Right lobe of liver (tissue), 6 donors: ENCODE data around the gene CPEB4. TPM values are rescaled to one million over a fixed set of nuclear protein-coding genes. Genes with fewer than 3 reads are reported as not detected.
A peak's percentile ranks its signal among the peaks of the same experiment; 100 is the strongest.

ENCODE experiments used
- ATAC-seq, 4 donors: fragments of 200-7000 bp; cut with Tn5 transposase; one replicate each; pipeline ENCODE4 v1.9.1; 2020; ENCODE audit warnings: mild to moderate bottlenecking in 4 of 4, moderate library complexity in 4 of 4
- DNase-seq, 3 donors: peaks; one replicate each; pipeline ENCODE4 v3.0.0-alpha.2; 2020
- H3K27ac ChIP-seq, 3 donors: fragments of 200-600 bp; one replicate each; pipeline ENCODE4 v1.8.0; 2022
- H3K27me3 ChIP-seq, 2 donors: fragments of 200-600 bp; one replicate each; pipeline ENCODE4 v1.8.0; 2022
- H3K36me3 ChIP-seq, 4 donors: fragments of 200-600 bp; sonication (generic) in 1 of 4; one replicate each; pipeline versions ENCODE4 v1.5.1 to v1.8.0; 2017 to 2022; ENCODE audit warnings: control low read depth in 1 of 4
- H3K4me1 ChIP-seq, 4 donors: fragments of 200-600 bp; sonication (generic) in 1 of 4; one replicate each; pipeline versions ENCODE4 v1.5.1 to v1.8.0; 2017 to 2022; ENCODE audit warnings: control low read depth in 1 of 4
- H3K4me3 ChIP-seq, 3 donors: fragments of 200-600 bp; one replicate each; pipeline ENCODE4 v1.8.0; 2022
- H3K9me3 ChIP-seq, 4 donors: fragments of 200-600 bp; sonication (generic) in 1 of 4; one replicate each; pipeline versions ENCODE4 v1.5.1 to v1.8.0; 2017 to 2022; ENCODE audit warnings: control low read depth in 1 of 4
- POLR2A ChIP-seq: fragments of 450-650 bp; IDR thresholded peaks from one replicate; pipeline ENCODE4 v1.6.1; 2017; ENCODE audit warnings: antibody characterized with exemption, mild to moderate bottlenecking
- WGBS: methylation state at CpG from one replicate; pipeline ENCODE4 v1.1.6; 2018; ENCODE audit warnings: low coverage, low lambda C conversion rate; ENCODE audit not compliant: insufficient coverage; ENCODE audit errors: missing lambda C conversion rate; 5-methylcytosine and 5-hydroxymethylcytosine counted together
- intact Hi-C, 2 donors: fragments of 100-400 bp; cut with DNase I; formaldehyde crosslinking; loops; one replicate each; pipeline versions ENCODE4 v1.11.2 to v1.14.1; 2022
- total RNA-seq, 6 experiments: library from RNA; depleted of rRNA in 2 of 6; stranded (reverse); fragments of >200 nt in 2 of 6; fragmentation: NEBNext Ultra II Directional in 3 of 6; extraction: Animal tissue kit (Norgen Biotek cat#: 25700) in 3 of 6; gene quantifications; one replicate each; pipeline versions ENCODE4 v1.1.0 to v1.2.4, GENCODE V29; 2016 to 2023
- TF ChIP-seq, protein P1 (sequence below), 4 donors: fragments of 200-600 bp in 3 of 4; fragments of 450-650 bp in 1 of 4; IDR thresholded peaks; one replicate each; pipeline versions ENCODE4 v1.5.1 to v1.8.0; 2016 to 2022; ENCODE audit warnings: antibody characterized with exemption in 4 of 4, mild to moderate bottlenecking in 2 of 4
- donor health status: DM: no; HTN: yes; CAD: no.
- donor health status: DM: no; HTN: no; CAD: no.
- donor health status: DM: no; HTN: no; CAD: no.
- donor health status: DM: no; HTN: yes; CAD: no.
- donor health status: DM: no; HTN: yes; CAD: no.

The CPEB4 gene
- total RNA-seq, 6 experiments from 2014 or later, result 27.3 to 49.9 (median 40.0) TPM

GRCh38 chr5:173917788-173918786, 29.9 kb downstream of the CPEB4 start:
- Histone ChIP-seq H3K27ac (peak overlapping the region; percentile 31 to 54 (median 44)), H3K27me3 (no peaks in the 10 kb centered on the region), H3K4me3 (peak overlapping the region in 1 of 3 donors; percentile 27), H3K4me1 (peaks cover 0 to 49% (median 7%) of the 10 kb centered on the region in 4 donors), H3K36me3 (peaks cover 0 to 7% (median 3%) of the 10 kb centered on the region in 4 donors), H3K9me3 (no peaks in the 10 kb centered on the region)
- DNase-seq (peak in 1 of 3 donors; percentile 38), ATAC-seq (peak; percentile 59 to 76 (median 64))
- intact Hi-C loops, result no loop called here
- WGBS, result 30% methylated on average over 19 of the region's 19 CpGs
- TF ChIP-seq POLR2A, result no peak
- TF ChIP-seq, protein P1, sequence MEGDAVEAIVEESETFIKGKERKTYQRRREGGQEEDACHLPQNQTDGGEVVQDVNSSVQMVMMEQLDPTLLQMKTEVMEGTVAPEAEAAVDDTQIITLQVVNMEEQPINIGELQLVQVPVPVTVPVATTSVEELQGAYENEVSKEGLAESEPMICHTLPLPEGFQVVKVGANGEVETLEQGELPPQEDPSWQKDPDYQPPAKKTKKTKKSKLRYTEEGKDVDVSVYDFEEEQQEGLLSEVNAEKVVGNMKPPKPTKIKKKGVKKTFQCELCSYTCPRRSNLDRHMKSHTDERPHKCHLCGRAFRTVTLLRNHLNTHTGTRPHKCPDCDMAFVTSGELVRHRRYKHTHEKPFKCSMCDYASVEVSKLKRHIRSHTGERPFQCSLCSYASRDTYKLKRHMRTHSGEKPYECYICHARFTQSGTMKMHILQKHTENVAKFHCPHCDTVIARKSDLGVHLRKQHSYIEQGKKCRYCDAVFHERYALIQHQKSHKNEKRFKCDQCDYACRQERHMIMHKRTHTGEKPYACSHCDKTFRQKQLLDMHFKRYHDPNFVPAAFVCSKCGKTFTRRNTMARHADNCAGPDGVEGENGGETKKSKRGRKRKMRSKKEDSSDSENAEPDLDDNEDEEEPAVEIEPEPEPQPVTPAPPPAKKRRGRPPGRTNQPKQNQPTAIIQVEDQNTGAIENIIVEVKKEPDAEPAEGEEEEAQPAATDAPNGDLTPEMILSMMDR (IDR thresholded peaks at IDR 0.05), result peak in 3 of 4 donors; percentile 11 to 26 (median 22)

GRCh38 chr5:173919443-173919842, 31.3 kb downstream of the CPEB4 start:
- Histone ChIP-seq H3K4me3 (no peak overlapping the region), H3K9me3 (no peaks in the 10 kb centered on the region), H3K36me3 (peaks cover 0 to 7% (median 3%) of the 10 kb centered on the region in 4 donors), H3K27ac (peak overlapping the region in 1 of 3 donors; percentile 31), H3K4me1 (peaks cover 0 to 38% (median under 1%) of the 10 kb centered on the region in 4 donors), H3K27me3 (no peaks in the 10 kb centered on the region)
- DNase-seq, result no peak
- ATAC-seq, result peak in 1 of 4 donors; percentile 3
- WGBS, result 13% methylated on average over 2 of the region's 2 CpGs
- intact Hi-C loops, result no loop called here
- TF ChIP-seq POLR2A, result no peak
- TF ChIP-seq, protein P1 (IDR thresholded peaks at IDR 0.05), result no peak

GRCh38 chr5:173920024-173920753, 32.0 kb downstream of the CPEB4 start:
- H3K27ac ChIP-seq, result peak overlapping the region; percentile 2 to 31 (median 19)
- DNase-seq, result no peak
- no peak for TF ChIP-seq POLR2A
- TF ChIP-seq, protein P1 (IDR thresholded peaks at IDR 0.05), result peak in 1 of 4 donors; percentile 10
- no peaks in the 10 kb centered on the region for H3K9me3 ChIP-seq
- no peaks in the 10 kb centered on the region for H3K27me3 ChIP-seq
- H3K4me3 ChIP-seq, result no peak overlapping the region
- intact Hi-C loops, result no loop called here
- 65% methylated on average over 3 of the region's 3 CpGs for WGBS
- H3K36me3 ChIP-seq, result peaks cover 0 to 7% (median 3%) of the 10 kb centered on the region in 4 donors
- H3K4me1 ChIP-seq, result peaks cover 0 to 41% (median under 1%) of the 10 kb centered on the region in 4 donors
- no peak for ATAC-seq

DNA sequence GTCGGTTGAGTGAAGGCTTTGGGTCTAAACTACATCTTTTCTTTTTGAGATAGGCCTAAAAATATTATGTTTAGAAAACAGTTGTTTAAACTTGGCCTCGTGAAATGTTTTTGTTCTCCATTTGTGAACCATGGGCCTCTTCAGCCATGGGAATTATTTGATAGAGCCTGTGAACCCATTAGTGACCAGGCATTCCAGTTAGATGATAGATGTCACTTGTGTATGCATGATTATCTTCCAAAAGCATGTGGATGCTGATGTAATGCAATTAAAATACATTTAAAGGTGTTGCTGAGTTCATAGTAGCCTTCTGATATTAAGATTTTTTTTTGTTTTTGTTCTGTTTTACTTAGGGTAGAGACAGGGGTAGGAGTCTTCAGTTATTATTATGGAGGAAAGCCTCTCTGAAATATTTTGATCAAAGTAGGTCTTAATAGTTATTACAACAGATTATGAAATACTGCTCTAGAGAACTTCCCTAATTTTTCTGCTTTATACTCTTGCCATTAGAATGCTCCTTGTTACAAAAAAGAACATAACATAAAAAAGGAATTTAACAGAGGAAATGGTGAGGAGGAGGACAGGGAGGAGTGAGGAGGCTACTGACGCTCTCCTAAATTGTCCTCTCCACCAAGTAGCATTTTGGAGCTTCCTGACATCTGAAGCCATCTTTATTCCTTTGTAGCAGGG, 32.9 kb downstream of the CPEB4 start:
- Histone ChIP-seq H3K27ac (no peak overlapping the region), H3K36me3 (peaks cover 0 to 4% (median 1%) of the 10 kb centered on the region in 4 donors), H3K4me1 (peaks cover 0 to 50% (median 5%) of the 10 kb centered on the region in 4 donors), H3K4me3 (no peak overlapping the region), H3K27me3 (no peaks in the 10 kb centered on the region), H3K9me3 (no peaks in the 10 kb centered on the region)
- intact Hi-C loops, result no loop called here
- DNase-seq (no peak), ATAC-seq (no peak)
- WGBS, result 59% methylated on average over 3 of the region's 3 CpGs
- TF ChIP-seq POLR2A, result no peak
- TF ChIP-seq, protein P1 (IDR thresholded peaks at IDR 0.05), result no peak
